IMR-90 (cell line): Measurements from ENCODE around the gene C22orf15. TPM values are rescaled to one million over a fixed set of nuclear protein-coding genes. Genes with fewer than 3 reads are reported as not detected.

Experiments used
- ATAC-seq: fragments of 200-7000 bp; cut with Tn5 transposase; 2 replicates; pipeline ENCODE4 v1.9.1; 2020; ENCODE audit warnings: low read depth, mild to moderate bottlenecking, moderate library complexity
- BruUV-seq: library from RNA; stranded (reverse); fragments of 400-500 nt; replicated peaks from 2 replicates; lab custom pipeline; 2021; lab: Mats Ljungman, UMichigan
- CTCF ChIA-PET: fragments of 300-600 bp; formaldehyde crosslinking; extraction: SDS; loops from one replicate; lab custom pipeline; 2021; ENCODE audit warnings: antibody characterized with exemption; lab: Yijun Ruan, JAX
- POLR2A ChIA-PET: fragments of 300-600 bp; sonication (Branson Sonifier 250); formaldehyde crosslinking; loops from one replicate; lab custom pipeline; 2022; ENCODE audit warnings: antibody characterized with exemption; ENCODE audit not compliant: unreplicated experiment; lab: Charles Lee
- DNase-seq: peaks from one replicate; pipeline ENCODE4 v3.0.0; 2013
- H2AFZ ChIP-seq: replicated peaks from 2 replicates; pipeline ENCODE3; 2013; ENCODE audit warnings: low read length, mild to moderate bottlenecking; ENCODE audit not compliant: poor library complexity
- H2AK5ac ChIP-seq: 2 replicates; pipeline ENCODE4 v1.6.1; 2013; ENCODE audit warnings: low read depth, low read length, inconsistent platforms
- H2AK9ac ChIP-seq: replicated peaks from 2 replicates; pipeline ENCODE3; 2013; ENCODE audit warnings: mild to moderate bottlenecking, low read depth, low read length, moderate library complexity; ENCODE audit not compliant: poor library complexity
- H2BK120ac ChIP-seq: 2 replicates; pipeline ENCODE4 v1.6.1; 2013; ENCODE audit warnings: low read depth, low read length, inconsistent platforms
- H2BK15ac ChIP-seq: 3 replicates; pipeline ENCODE4 v1.6.1; 2013; ENCODE audit warnings: low read depth, low read length, inconsistent platforms
- H2BK20ac ChIP-seq: 2 replicates; pipeline ENCODE4 v1.6.1; 2013; ENCODE audit warnings: low read depth, mild to moderate bottlenecking, inconsistent platforms, low read length, moderate library complexity
- H2BK5ac ChIP-seq: 2 replicates; pipeline ENCODE4 v1.6.1; 2013; ENCODE audit warnings: mild to moderate bottlenecking, low read depth, low read length, inconsistent platforms; ENCODE audit not compliant: poor library complexity, severe bottlenecking
- H3K14ac ChIP-seq: replicated peaks from 2 replicates; pipeline ENCODE4 v1.6.1; 2013; ENCODE audit warnings: low read depth, low read length, inconsistent platforms
- H3K18ac ChIP-seq: 2 replicates; pipeline ENCODE4 v1.6.1; 2013; ENCODE audit warnings: low read depth, low read length, control low read depth
- H3K23ac ChIP-seq: 2 replicates; pipeline ENCODE4 v1.6.1; 2013; ENCODE audit warnings: low read depth, low read length, inconsistent platforms
- H3K27ac ChIP-seq: 2 replicates; pipeline ENCODE4 v1.5.1; 2013; ENCODE audit warnings: mild to moderate bottlenecking, control low read depth, low read length; ENCODE audit not compliant: insufficient read depth
- H3K27me3 ChIP-seq: 2 replicates; pipeline ENCODE4 v1.6.1; 2013; ENCODE audit warnings: low read length; ENCODE audit not compliant: control insufficient read depth, insufficient read depth
- H3K36me3 ChIP-seq: 2 replicates; pipeline ENCODE4 v1.6.1; 2013; ENCODE audit warnings: low read length, mixed read lengths; ENCODE audit not compliant: control insufficient read depth, insufficient read depth
- H3K4ac ChIP-seq: 2 replicates; pipeline ENCODE4 v1.6.1; 2013; ENCODE audit warnings: low read depth, low read length, inconsistent platforms
- H3K4me1 ChIP-seq: 2 replicates; pipeline ENCODE4 v1.6.1; 2013; ENCODE audit warnings: low read length, mixed read lengths; ENCODE audit not compliant: control insufficient read depth, insufficient read depth
- H3K4me2 ChIP-seq: 2 replicates; pipeline ENCODE4 v1.6.1; 2013; ENCODE audit warnings: low read depth, mild to moderate bottlenecking, control low read depth, low read length, moderate library complexity
- H3K4me3 ChIP-seq: 2 replicates; pipeline ENCODE4 v1.5.1; 2013; ENCODE audit warnings: low read depth, mild to moderate bottlenecking, control low read depth, low read length, moderate library complexity; ENCODE audit not compliant: insufficient read depth
- H3K56ac ChIP-seq: 2 replicates; pipeline ENCODE4 v1.6.1; 2013; ENCODE audit warnings: low read length, inconsistent platforms; ENCODE audit not compliant: insufficient read depth; ENCODE audit errors: extremely low read depth
- H3K79me1 ChIP-seq, 2 experiments: 2 replicates each; pipeline ENCODE4 v1.6.1; 2013; ENCODE audit warnings: low read length in 2 of 2, inconsistent platforms in 1 of 2, low read depth in 1 of 2
- H3K9ac ChIP-seq: 2 replicates; pipeline ENCODE4 v1.6.1; 2013; ENCODE audit warnings: low read depth, low read length, control low read depth
- H3K9me1 ChIP-seq: 2 replicates; pipeline ENCODE4 v1.6.1; 2013; ENCODE audit warnings: low read length, inconsistent platforms; ENCODE audit not compliant: insufficient read depth
- H3K9me3 ChIP-seq: 2 replicates; pipeline ENCODE4 v1.6.1; 2013; ENCODE audit warnings: low read length; ENCODE audit not compliant: control insufficient read depth, insufficient read depth
- H4K20me1 ChIP-seq: 2 replicates; pipeline ENCODE4 v1.6.1; 2013; ENCODE audit warnings: low read length, inconsistent platforms; ENCODE audit not compliant: insufficient read depth
- H4K5ac ChIP-seq: 2 replicates; pipeline ENCODE4 v1.6.1; 2013; ENCODE audit warnings: mild to moderate bottlenecking, low read depth, low read length, control low read depth
- H4K8ac ChIP-seq, 2 experiments: 2 replicates each; pipeline ENCODE4 v1.6.1; 2013; ENCODE audit warnings: low read depth in 2 of 2, low read length in 2 of 2, control low read depth in 1 of 2, inconsistent platforms in 1 of 2
- H4K91ac ChIP-seq: 2 replicates; pipeline ENCODE4 v1.6.1; 2013; ENCODE audit warnings: low read depth, low read length, inconsistent platforms; ENCODE audit not compliant: insufficient read depth
- BHLHE40 ChIP-seq: fragments of 150-350 bp; IDR thresholded peaks from 2 replicates; pipeline ENCODE4 v1.6.1; 2016; ENCODE audit warnings: mild to moderate bottlenecking, low read depth, low read length
- CEBPB ChIP-seq: IDR thresholded peaks from 2 replicates; pipeline ENCODE4 v1.6.1; 2012; ENCODE audit warnings: low read depth, low read length, improper control_type of control experiment
- CHD1 ChIP-seq: IDR thresholded peaks from 2 replicates; pipeline ENCODE4 v1.6.1; 2012; ENCODE audit warnings: low read depth, low read length, improper control_type of control experiment
- CTCF ChIP-seq: conservative IDR thresholded peaks from 2 replicates; pipeline ENCODE4 v1.5.1; 2012; ENCODE audit warnings: mild to moderate bottlenecking, low read depth, low read length, improper control_type of control experiment
- FOS ChIP-seq: fragments of 150-350 bp; IDR thresholded peaks from 2 replicates; pipeline ENCODE4 v1.6.1; 2016; ENCODE audit warnings: low read depth, low read length
- MAFK ChIP-seq: IDR thresholded peaks from 2 replicates; pipeline ENCODE4 v1.6.1; 2012; ENCODE audit warnings: low read depth, low read length, improper control_type of control experiment
- MAZ ChIP-seq: IDR thresholded peaks from 2 replicates; pipeline ENCODE4 v1.6.1; 2012; ENCODE audit warnings: low read depth, mild to moderate bottlenecking, low read length, improper control_type of control experiment, moderate library complexity, borderline replicate concordance
- MXI1 ChIP-seq: IDR thresholded peaks from 2 replicates; pipeline ENCODE4 v1.6.1; 2012; ENCODE audit warnings: low read depth, mild to moderate bottlenecking, low read length, moderate library complexity, borderline replicate concordance
- POLR2A ChIP-seq: IDR thresholded peaks from 2 replicates; pipeline ENCODE4 v1.6.1; 2012; ENCODE audit warnings: mild to moderate bottlenecking, low read depth, low read length
- RCOR1 ChIP-seq: IDR thresholded peaks from 2 replicates; pipeline ENCODE4 v1.6.1; 2012; ENCODE audit warnings: mild to moderate bottlenecking, low read length, improper control_type of control experiment; ENCODE audit not compliant: insufficient replicate concordance
- RFX5 ChIP-seq: IDR thresholded peaks from 2 replicates; pipeline ENCODE4 v1.8.0; 2012; ENCODE audit warnings: low read depth, mild to moderate bottlenecking, low read length, moderate library complexity
- SMC3 ChIP-seq: fragments of 150-350 bp; IDR thresholded peaks from 2 replicates; pipeline ENCODE4 v1.6.1; 2016; ENCODE audit warnings: low read depth, mild to moderate bottlenecking, antibody characterized with exemption, low read length, moderate library complexity
- USF2 ChIP-seq: fragments of 150-350 bp; IDR thresholded peaks from 2 replicates; pipeline ENCODE4 v1.6.1; 2017; ENCODE audit warnings: mild to moderate bottlenecking, antibody characterized with exemption, low read length, low read depth
- dilution Hi-C: fragments of 300-500 bp; cut with HindIII; formaldehyde crosslinking; loops from one replicate; pipeline ENCODE4 v1.14.3; 2018; ENCODE audit warnings: low sequenced_read_pairs; ENCODE audit not compliant: unreplicated experiment
- in situ Hi-C: fragments of 300-500 bp; cut with MboI; formaldehyde crosslinking; loops from 3 replicates; pipeline ENCODE4 v1.14.3; 2019; ENCODE audit warnings: low sequenced_read_pairs, inconsistent platforms, mixed read lengths
- intact Hi-C: fragments of 100-400 bp; cut with micrococcal nuclease; formaldehyde crosslinking; loops from 2 replicates; pipeline ENCODE4 v1.10.0; 2022
- polyA plus RNA-seq, 3 experiments: library from polyadenylated mRNA; depleted of rRNA; stranded (reverse); fragments of >200 nt; gene quantifications; 2 replicates each; pipeline ENCODE4 v1.2.3, GENCODE V29; 2012; ENCODE audit warnings: low replicate concordance in 1 of 3
- total RNA-seq: library from RNA; depleted of rRNA; stranded (reverse); fragments of >200 nt; gene quantifications from 2 replicates; pipeline ENCODE4 v1.2.3, GENCODE V29; 2012

The C22orf15 gene
- total and polyA plus RNA-seq, 2 of the 4 experiments (the other 2 are of a cell fraction): 2.3 to 3.1 TPM

- no TSS peak for BruUV-seq
- Histone ChIP-seq H4K5ac (no peak overlapping the region), H2BK20ac (no peak overlapping the region), H2AFZ (no peak overlapping the region), H4K20me1 (no peaks in the 10 kb centered on the region), H3K23ac (no peak overlapping the region), H3K9ac (no peak overlapping the region), H2BK15ac (no peak overlapping the region), H2AK5ac (no peak overlapping the region), H2BK120ac (no peak overlapping the region), H4K91ac (no peak overlapping the region), H3K4me3 (no peak overlapping the region), H2BK5ac (no peak overlapping the region), H3K27me3 (no peaks in the 10 kb centered on the region), H3K36me3 (peaks cover 9% of the 10 kb centered on the region), H3K9me1 (peaks cover 5% of the 10 kb centered on the region; the same call in 1 of the 2 replicates), H3K56ac (no peak overlapping the region), H3K27ac (no peak overlapping the region), H3K14ac (no peak overlapping the region), H3K9me3 (no peaks in the 10 kb centered on the region), H2AK9ac (no peak overlapping the region), H3K4ac (no peak overlapping the region), H3K4me2 (no peak overlapping the region), H3K4me1 (no peaks in the 10 kb centered on the region), H3K18ac (no peak overlapping the region), H4K8ac (no peak overlapping the region), H3K79me1 (no peaks in the 10 kb centered on the region)
- TF ChIP-seq BHLHE40 (no peak), MAFK (no peak), MAZ (no peak), FOS (no peak), MXI1 (no peak), CHD1 (no peak), USF2 (no peak), POLR2A (no peak), RFX5 (no peak), RCOR1 (no peak), SMC3 (no peak), CTCF (no peak), CEBPB (no peak)
- CTCF ChIA-PET: no interaction called here
- POLR2A ChIA-PET: no interaction called here
- ATAC-seq (no peak), DNase-seq (no peak)
- in situ Hi-C loops: no loop called here
- intact Hi-C loops: no loop called here
- dilution Hi-C loops: no loop called here
Measured at GRCh38 chr22:23737696-23738095, 25.1 kb upstream of the C22orf15 start.
